Gastroesophageal sphincter (tissue), 4 donors: ENCODE measurements around the gene SFTA2. TPM values are rescaled to one million over a fixed set of nuclear protein-coding genes. Genes with fewer than 3 reads are reported as not detected.
"Not testable (repeated sequence)": the region's sequence is repeated elsewhere in the genome, so short reads cannot be mapped to it uniquely, and the experiment has no call there.

ENCODE experiments used
- ATAC-seq: fragments of 150-250 bp; one replicate; pipeline ENCODE4 v1.9.1; 2016; ENCODE audit warnings: mild to moderate bottlenecking, moderate library complexity
- H3K27ac ChIP-seq, 4 donors: fragments of 200-600 bp; sonication (generic) in 3 of 4; 1 replicate in 3 of 4; 2 replicates in 1 of 4; pipeline ENCODE4 v1.5.1; 2016 to 2019
- H3K27me3 ChIP-seq: fragments of 200-600 bp; sonication (generic); one replicate; pipeline ENCODE4 v1.5.1; 2019
- H3K36me3 ChIP-seq, 2 donors: fragments of 200-600 bp; sonication (generic); one replicate each; pipeline ENCODE4 v1.5.1; 2019; ENCODE audit warnings: control low read depth in 1 of 2
- H3K4me1 ChIP-seq, 3 donors: fragments of 200-600 bp; sonication (generic); 1 replicate in 2 of 3; 2 replicates in 1 of 3; pipeline ENCODE4 v1.5.1; 2016 to 2019; ENCODE audit warnings: control low read depth in 2 of 3
- H3K4me3 ChIP-seq, 2 donors: fragments of 200-600 bp; sonication (generic); one replicate each; pipeline ENCODE4 v1.5.1; 2019; ENCODE audit warnings: mild to moderate bottlenecking in 1 of 2, moderate library complexity in 1 of 2
- H3K9me3 ChIP-seq, 3 donors: fragments of 200-600 bp; sonication (generic); one replicate each; pipeline ENCODE4 v1.5.1; 2017 to 2019; ENCODE audit warnings: control low read depth in 2 of 3
- CTCF ChIP-seq, 4 experiments: fragments of 200-600 bp in 2 of 4; fragments of 450-650 bp in 2 of 4; sonication (generic) in 1 of 4; IDR thresholded peaks; one replicate each; pipeline ENCODE4 v1.5.1; 2017 to 2019; ENCODE audit warnings: antibody characterized with exemption in 4 of 4, mild to moderate bottlenecking in 2 of 4, moderate library complexity in 2 of 4
- EP300 ChIP-seq: sonication (generic); formaldehyde crosslinking; IDR thresholded peaks from one replicate; pipeline ENCODE4 v1.6.1; 2017; ENCODE audit warnings: antibody characterized with exemption, mild to moderate bottlenecking
- POLR2A ChIP-seq, 2 donors: fragments of 450-650 bp; IDR thresholded peaks; one replicate each; pipeline ENCODE4 v1.6.1; 2017; ENCODE audit warnings: antibody characterized with exemption in 2 of 2, mild to moderate bottlenecking in 2 of 2, moderate library complexity in 1 of 2
- POLR2AphosphoS5 ChIP-seq: sonication (generic); formaldehyde crosslinking; IDR thresholded peaks from one replicate; pipeline ENCODE4 v1.6.1; 2017; ENCODE audit warnings: antibody characterized with exemption
- WGBS, 2 donors: methylation state at CpG; one replicate each; pipeline ENCODE4 v1.1.5; 2018; ENCODE audit warnings: low coverage in 1 of 2; 5-methylcytosine and 5-hydroxymethylcytosine counted together
- total RNA-seq, 4 donors: library from RNA; depleted of rRNA; stranded (reverse); fragments of >200 nt; gene quantifications; one replicate each; pipeline ENCODE4 v1.1.0, GENCODE V29; 2016

The SFTA2 gene
- total RNA-seq, 4 donors from 2014 or later, result not detected

GRCh38 chr6:30970946-30971345 lies 39.0 kb upstream of the SFTA2 start:
- no peak overlapping the region for H3K4me3 ChIP-seq
- no peak for ATAC-seq
- H3K36me3 ChIP-seq, result no peaks in the 10 kb centered on the region
- TF ChIP-seq CTCF (IDR thresholded peaks at IDR 0.05) (no peak), POLR2AphosphoS5 (no peak), POLR2A (IDR thresholded peaks at IDR 0.05) (no peak), EP300 (no peak)
- 88 to 91% methylated on average over 5 of the region's 5 CpGs for WGBS, 2 donors
- no peak overlapping the region for H3K27ac ChIP-seq
- no peaks in the 10 kb centered on the region for H3K9me3 ChIP-seq
- no peaks in the 10 kb centered on the region for H3K4me1 ChIP-seq
- H3K27me3 ChIP-seq, result peaks cover 27% of the 10 kb centered on the region

- not testable (repeated sequence) for H3K9me3 ChIP-seq, H3K27ac ChIP-seq, H3K4me1 ChIP-seq, H3K4me3 ChIP-seq, ATAC-seq, H3K36me3 ChIP-seq
- peaks cover 38% of the 10 kb centered on the region for H3K27me3 ChIP-seq
- WGBS, 2 donors, result 79 to 97% methylated on average over 5 of the region's 6 CpGs
These were observed 37.2 kb upstream of the SFTA2 start for GRCh38 chr6:30969171-30969570.

- WGBS, 2 donors, result 67 to 84% methylated on average over 1 to 3 of the region's 3 CpGs
- Histone ChIP-seq H3K4me3 (no peak overlapping the region), H3K9me3 (no peaks in the 10 kb centered on the region), H3K27ac (no peak overlapping the region), H3K4me1 (no peaks in the 10 kb centered on the region), H3K36me3 (no peaks in the 10 kb centered on the region), H3K27me3 (peaks cover 26% of the 10 kb centered on the region)
- ATAC-seq, result no peak
- TF ChIP-seq POLR2A (IDR thresholded peaks at IDR 0.05), result no peak
- TF ChIP-seq POLR2AphosphoS5, result no peak
- TF ChIP-seq EP300, result no peak
- no peak for TF ChIP-seq CTCF (IDR thresholded peaks at IDR 0.05)
These were observed 34.2 kb upstream of the SFTA2 start for GRCh38 chr6:30966154-30966553.

DNA sequence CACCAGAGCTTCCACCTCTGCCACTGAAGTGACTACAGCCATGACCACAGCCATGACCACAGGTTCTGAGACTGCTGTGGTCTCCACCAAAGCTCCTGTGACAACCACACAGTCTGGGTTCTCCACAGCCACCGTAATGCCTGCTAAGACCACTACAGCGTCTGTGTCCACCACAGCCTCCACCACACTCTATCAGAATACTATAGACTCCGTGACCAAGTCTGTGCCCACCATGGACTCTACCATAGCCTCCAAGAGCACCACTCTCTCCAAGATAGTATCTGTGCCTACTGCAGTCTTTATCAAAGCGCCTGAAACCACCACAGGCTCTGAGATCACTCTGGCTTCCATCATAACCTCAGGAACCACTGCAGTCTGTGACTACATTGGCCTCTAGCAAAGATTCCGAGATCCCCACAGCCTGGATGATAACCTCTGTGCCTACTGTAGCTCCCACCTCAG lies 33.2 kb upstream of the SFTA2 start:
- Histone ChIP-seq H3K4me1 (no peaks in the 10 kb centered on the region), H3K36me3 (no peaks in the 10 kb centered on the region), H3K4me3 (no peak overlapping the region), H3K9me3 (no peaks in the 10 kb centered on the region), H3K27me3 (peaks cover 26% of the 10 kb centered on the region), H3K27ac (no peak overlapping the region)
- ATAC-seq, result no peak
- WGBS, 2 donors, result 78 to 89% methylated on average over 3 of the region's 5 CpGs
- no peak for TF ChIP-seq EP300
- no peak for TF ChIP-seq CTCF (IDR thresholded peaks at IDR 0.05)
- no peak for TF ChIP-seq POLR2AphosphoS5
- no peak for TF ChIP-seq POLR2A (IDR thresholded peaks at IDR 0.05)

- no peak for TF ChIP-seq CTCF (IDR thresholded peaks at IDR 0.05)
- no peak for TF ChIP-seq POLR2A (IDR thresholded peaks at IDR 0.05)
- no peak for TF ChIP-seq EP300
- TF ChIP-seq POLR2AphosphoS5, result no peak
- Histone ChIP-seq H3K9me3 (no peaks in the 10 kb centered on the region), H3K27ac (no peak overlapping the region), H3K4me1 (no peaks in the 10 kb centered on the region), H3K4me3 (no peak overlapping the region), H3K36me3 (no peaks in the 10 kb centered on the region), H3K27me3 (peaks cover 26% of the 10 kb centered on the region)
- 67 to 96% methylated on average over 1 to 4 of the region's 4 CpGs for WGBS, 2 donors
- no peak for ATAC-seq
These were observed 32.1 kb upstream of the SFTA2 start for GRCh38 chr6:30964075-30964474.
